Stimulated activated CD4-positive, alpha-beta T cell treated with anti-CD3 and anti-CD28 coated beads, TNF-alpha, amount 100 ng/mL, for 48 hours (primary cell): Measurements from ENCODE around the gene ENPP6.
A peak's percentile ranks its signal among the peaks of the same experiment; 100 is the strongest.

Experiments used
- DNase-seq, 3 donors: peaks; one replicate each; pipeline ENCODE4 v3.0.0-alpha.2; 2020; ENCODE audit warnings: low read depth in 3 of 3

Gene ENPP6

GRCh38 chr4:184104419-184105101 is 113.1 kb downstream of the ENPP6 start:
- DNase-seq, result no peak

- DNase-seq, result no peak
Observed at GRCh38 chr4:184103527-184104264, 114.0 kb downstream of the ENPP6 start.

DNA sequence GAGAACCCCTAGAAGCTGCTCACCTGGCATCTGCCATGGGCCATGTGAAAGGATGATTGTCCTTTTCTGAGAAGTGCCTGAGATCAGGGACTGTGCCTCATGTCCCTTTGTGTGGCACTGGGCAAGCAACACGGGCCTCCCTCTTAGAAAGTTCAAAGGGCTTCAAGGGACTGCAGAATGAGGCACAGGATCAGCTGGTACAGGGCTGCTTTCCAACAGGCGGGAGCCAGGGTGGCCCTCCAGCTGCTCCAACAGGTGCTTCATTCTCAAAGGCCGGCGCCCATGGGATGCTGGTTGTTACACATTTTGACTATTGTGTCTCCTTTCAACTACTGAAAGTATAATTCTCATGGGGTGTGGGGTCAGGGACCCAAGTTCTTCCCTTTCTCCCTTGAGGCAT is 114.7 kb downstream of the ENPP6 start:
- DNase-seq, result no peak

DNA sequence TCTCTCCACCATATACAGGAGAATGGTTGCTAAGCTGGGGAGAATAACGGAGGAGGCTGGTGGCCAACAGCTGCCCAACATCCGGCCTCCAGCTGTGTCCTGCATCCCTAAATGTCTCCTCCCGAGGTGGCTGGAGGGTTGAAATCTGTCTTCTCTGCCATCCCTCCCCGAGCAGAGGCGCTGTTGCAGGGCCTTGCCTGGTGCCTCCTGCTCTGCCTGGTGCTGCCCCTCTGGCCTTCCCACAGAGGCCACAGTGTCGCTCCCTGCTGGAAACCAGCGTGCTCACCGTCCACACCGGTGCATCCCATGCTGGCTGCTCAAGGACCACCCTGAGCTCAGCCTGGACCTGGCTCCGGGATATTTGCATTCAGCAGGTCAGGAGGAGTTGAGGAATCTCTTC is 115.2 kb downstream of the ENPP6 start:
- no peak for DNase-seq

DNA sequence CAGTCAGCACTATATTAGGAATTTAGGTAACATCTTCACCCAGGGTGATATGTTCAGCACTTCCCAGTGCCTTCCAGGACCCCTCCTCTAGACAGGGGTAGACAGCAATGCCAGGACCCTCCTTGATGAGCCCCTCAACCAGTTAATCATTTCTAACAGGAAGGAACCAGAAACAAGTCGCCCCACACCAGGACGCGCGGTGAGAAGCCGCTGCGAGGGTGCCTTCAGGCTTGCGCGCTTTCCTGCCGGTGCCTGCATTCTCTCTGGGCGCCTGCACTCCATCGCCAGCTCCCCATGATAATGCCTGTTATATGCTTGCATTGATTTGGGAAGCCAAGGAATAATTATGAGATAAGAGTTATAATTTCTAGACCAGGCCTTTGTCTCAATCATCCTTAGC is 116.0 kb downstream of the ENPP6 start:
- no peak for DNase-seq

GRCh38 chr4:184100297-184100885 is 117.3 kb downstream of the ENPP6 start:
- DNase-seq, result peak in 2 of 3 donors; percentile 3 to 61

GRCh38 chr4:184099535-184099966 is 118.1 kb downstream of the ENPP6 start:
- DNase-seq, result no peak

- DNase-seq, result no peak
Observed at GRCh38 chr4:184099000-184099399, 118.7 kb downstream of the ENPP6 start.

DNA sequence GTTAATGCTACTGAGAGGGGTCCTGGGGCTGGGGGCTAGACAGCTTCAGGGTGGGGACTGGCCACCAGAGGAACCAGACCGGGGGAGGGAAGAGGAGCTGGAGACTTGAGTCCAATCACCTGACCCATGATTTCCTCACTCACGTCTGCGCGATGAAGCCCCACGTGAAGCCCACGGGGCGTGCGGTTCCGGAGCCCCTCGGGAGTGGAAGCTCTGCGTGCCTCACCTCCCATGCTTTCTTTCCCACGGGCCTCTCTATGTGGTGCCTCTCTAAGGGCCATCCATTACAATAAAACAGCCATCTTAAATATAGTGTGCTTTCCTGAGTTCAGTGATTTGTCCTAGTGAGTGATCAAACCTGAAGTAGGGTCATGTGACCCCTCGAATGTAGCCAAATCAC is 119.9 kb downstream of the ENPP6 start:
- DNase-seq, result no peak

GRCh38 chr4:184097241-184097605 is 120.5 kb downstream of the ENPP6 start:
- DNase-seq, result peak in 2 of 3 donors; percentile 3 to 14

DNA sequence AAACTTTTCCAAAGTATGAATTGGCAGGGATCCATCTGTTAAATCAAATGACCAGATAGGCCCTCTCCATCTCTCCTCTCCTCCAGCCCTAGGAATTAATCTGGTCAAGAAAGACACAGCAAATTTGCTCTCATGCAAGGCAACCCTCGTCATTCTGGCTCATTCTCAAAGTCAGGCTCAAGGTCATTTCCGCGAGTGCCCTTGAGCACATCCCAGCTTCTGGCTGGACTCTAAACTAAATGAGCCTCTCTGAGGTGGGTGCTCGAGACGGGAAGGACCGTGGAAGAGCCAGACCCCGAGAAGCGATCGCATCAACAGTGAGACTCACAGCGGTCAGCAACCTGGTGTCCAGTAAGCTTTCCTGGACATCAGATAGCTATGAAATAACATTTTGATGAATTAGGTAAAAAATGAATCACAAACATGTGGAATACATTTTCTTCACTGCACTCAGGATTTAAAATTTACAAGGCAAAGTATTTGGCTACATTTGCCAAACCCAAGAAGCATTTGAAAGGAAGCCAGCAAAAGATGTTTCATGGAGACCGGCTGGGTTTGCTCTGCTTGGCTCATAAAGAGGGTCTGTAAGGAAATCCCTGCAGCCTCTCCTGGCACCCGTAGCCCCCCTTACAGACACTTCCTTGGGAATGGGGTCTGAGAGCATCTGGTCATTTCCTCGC is 121.0 kb downstream of the ENPP6 start:
- no peak for DNase-seq

- no peak for DNase-seq
Observed at GRCh38 chr4:184094532-184095159, 123.0 kb downstream of the ENPP6 start.

DNA sequence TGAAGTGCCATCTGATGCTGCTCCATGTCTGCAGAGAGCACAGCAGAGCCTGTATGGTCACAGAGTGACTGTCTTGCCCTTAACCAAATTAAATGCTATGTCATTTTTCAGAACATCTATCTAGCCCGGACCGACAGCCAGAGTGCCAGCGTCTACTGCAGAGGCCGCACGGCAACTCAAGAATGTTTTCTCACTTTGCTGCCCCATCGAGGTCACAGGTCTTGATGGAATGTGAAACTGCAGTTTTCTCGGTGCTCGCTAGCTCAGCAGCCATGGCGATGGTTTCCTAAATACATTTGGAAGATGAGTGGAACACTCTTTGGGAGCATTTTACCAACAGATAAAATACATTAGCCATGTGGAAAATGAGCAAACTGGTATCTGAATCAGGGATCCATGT is 125.7 kb downstream of the ENPP6 start:
- no peak for DNase-seq

GRCh38 chr4:184090571-184090970 is 127.1 kb downstream of the ENPP6 start:
- DNase-seq, result no peak

GRCh38 chr4:184080674-184081073 is 137.0 kb downstream of the ENPP6 start:
- no peak for DNase-seq

DNA sequence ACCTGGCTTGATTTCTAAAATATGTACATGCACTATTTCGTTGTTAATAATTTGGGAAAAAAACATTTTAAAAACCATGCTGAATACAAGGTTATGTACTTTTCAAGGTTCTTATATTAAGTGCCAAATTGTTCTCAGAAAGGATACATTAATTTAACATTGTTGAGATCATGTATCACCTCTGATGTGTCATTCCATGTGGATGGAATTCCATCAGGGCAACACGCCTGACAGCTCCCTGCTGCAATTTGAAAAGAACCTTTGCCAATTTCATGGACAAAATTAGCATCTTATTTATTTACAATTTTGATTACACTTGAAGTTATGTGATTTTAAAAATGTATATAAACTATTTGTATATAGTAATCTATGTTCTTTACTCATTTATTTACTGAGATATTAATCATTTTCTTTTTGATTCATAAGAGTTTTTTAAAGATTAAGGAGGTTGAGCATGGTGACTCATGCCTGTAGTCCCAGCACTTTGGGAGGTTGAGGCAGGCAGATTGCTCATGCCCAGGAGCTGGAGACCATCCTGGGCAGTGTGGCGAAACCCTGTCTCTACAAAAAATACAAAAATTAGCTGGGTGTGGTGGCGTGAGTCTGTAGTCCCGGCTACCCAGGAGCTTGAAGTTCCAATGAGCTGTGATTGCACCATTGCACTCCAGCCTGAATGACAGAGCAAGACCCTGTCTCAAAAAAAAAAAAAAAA is 142.8 kb downstream of the ENPP6 start:
- no peak for DNase-seq

GRCh38 chr4:184067931-184068554 is 149.6 kb downstream of the ENPP6 start:
- DNase-seq, result no peak

GRCh38 chr4:184066584-184067300 is 150.9 kb downstream of the ENPP6 start:
- no peak for DNase-seq

DNA sequence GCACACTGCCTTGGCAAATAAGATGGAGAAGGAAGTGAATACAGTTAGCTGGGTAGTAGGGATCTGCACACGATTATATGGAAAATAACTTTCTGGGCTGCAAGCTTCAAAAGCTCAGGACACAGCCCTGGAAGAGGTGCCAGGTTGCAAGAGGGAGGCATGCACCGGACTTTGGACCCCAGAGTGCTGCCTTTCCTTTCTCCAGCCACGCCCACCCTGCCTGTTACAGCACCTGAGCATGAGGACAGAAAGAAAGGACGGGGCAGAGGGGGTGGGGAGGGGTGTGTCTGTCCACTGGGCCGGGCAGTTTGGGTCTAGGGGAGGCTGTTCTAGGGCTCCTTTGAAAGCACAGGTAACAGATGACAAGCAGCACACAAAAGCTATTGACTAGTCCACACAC is 152.8 kb downstream of the ENPP6 start:
- no peak for DNase-seq

GRCh38 chr4:184062769-184063168 is 154.9 kb downstream of the ENPP6 start:
- no peak for DNase-seq
